HUDEP-2 (cell line): ENCODE data around the gene CEP112.

Experiments used
- DNase-seq, 76 experiments: peaks; one replicate each; lab custom pipeline; 2025; ENCODE audit not compliant: unreplicated experiment in 76 of 76; lab: John Stamatoyannopoulos, UW

CEP112 gene

DNA sequence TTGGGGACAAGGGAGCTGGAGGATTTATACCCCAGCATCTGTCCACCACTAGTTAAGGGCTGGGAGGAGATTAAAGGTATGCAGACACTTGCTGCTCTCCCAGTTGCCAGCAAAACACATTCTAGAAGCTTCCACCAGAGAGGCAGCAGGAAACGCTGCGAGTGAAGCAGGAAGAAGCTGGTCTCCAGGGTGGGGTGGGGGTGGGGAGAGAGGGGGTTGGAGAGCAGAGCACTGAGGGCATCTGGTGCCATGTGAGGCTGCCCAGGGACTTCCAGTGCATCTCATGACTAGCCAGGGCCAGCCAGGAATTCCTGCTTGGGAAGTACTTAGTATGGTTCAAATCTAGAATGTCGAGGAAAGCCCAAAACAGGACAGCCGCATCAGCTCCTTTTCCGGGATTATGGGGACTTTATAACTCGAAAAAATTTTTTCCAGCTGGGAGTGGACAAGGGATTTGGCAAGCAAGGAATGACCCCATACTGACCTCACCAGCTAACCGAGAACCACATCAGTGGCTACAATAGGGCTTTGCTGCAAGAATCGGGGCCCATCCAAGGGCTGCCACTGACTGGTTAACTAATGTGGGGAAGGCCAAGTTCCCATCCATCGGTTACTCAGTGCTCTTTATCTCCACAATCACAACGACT lies 604.3 kb downstream of the CEP112 start:
- no peak for DNase-seq

DNA sequence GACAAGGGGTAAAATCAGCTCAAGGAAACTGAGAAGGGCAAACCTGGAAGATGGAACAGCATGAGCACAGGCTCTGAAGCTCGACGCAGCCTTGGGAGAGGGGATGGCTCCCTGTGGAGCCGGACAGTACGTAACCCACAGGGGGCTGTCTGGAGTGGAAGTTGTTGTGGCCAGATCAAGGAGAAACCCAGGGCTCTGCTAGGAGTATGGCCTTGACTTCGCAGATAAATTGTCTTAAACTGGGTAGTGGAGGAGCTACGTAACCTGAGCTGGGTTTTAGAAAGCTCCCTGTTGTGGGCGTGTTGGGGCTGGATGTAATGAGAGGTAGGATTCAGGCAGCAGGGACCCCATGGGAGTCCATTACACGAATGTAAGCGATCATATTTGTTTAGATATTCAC lies 605.0 kb downstream of the CEP112 start:
- DNase-seq = no peak
